ENCODE measurements around the gene AMPD3. TPM values are rescaled to one million over a fixed set of nuclear protein-coding genes. Genes with fewer than 3 reads are reported as not detected.

Gene AMPD3
- polyA plus RNA-seq, 12 donors: 2.8 to 16.4 (median 5.6) TPM; not detected in 1

- DNase-seq: no peak
These were observed 83.9 kb downstream of the AMPD3 start for GRCh38 chr11:10538924-10539323.

GRCh38 chr11:10539339-10539738, 84.3 kb downstream of the AMPD3 start:
- no peak for DNase-seq

- DNase-seq: no peak
These were observed 85.5 kb downstream of the AMPD3 start for GRCh38 chr11:10540546-10540914.

- peak; percentile 95 for DNase-seq
These were observed 86.0 kb downstream of the AMPD3 start, which contains the start of gene RNF141 for GRCh38 chr11:10540915-10541560. Gene RNF141, minus strand, starts transcription at chr11:10541187. Its CDS starts 7,029 bp downstream, at chr11:10534158.

- DNase-seq: no peak
These were observed 86.5 kb downstream of the AMPD3 start for GRCh38 chr11:10541561-10541930.

- DNase-seq: no peak
These were observed 87.7 kb downstream of the AMPD3 start for GRCh38 chr11:10542776-10543175.

- no peak for DNase-seq
These were observed 88.7 kb downstream of the AMPD3 start for GRCh38 chr11:10543782-10544181.

- no peak for DNase-seq
These were observed 89.7 kb downstream of the AMPD3 start for GRCh38 chr11:10544491-10545465.

GRCh38 chr11:10550503-10551289, 95.6 kb downstream of the AMPD3 start:
- DNase-seq: no peak

GRCh38 chr11:10551290-10551592, 96.2 kb downstream of the AMPD3 start:
- no peak for DNase-seq

GRCh38 chr11:10551845-10552352, 96.8 kb downstream of the AMPD3 start:
- no peak for DNase-seq

GRCh38 chr11:10556590-10556989, 101.5 kb downstream of the AMPD3 start:
- no peak for DNase-seq

Other genes with a start within 250 kb of the AMPD3 start
- gene SBF2, start 161.0 kb upstream of the AMPD3 start, polyA plus RNA-seq (ENCODE audit: insufficient read length in 12 of 12): 10 to 100 TPM in 11 of 12 donors, not detected in 1; 18.3 to 53.2 (median 25.3) TPM
- gene ADM, start 150.2 kb upstream of the AMPD3 start, polyA plus RNA-seq (ENCODE audit: insufficient read length in 12 of 12): 10 to 100 TPM in 7 of 12 donors, 1 to 10 TPM in 4, not detected in 1; 7.2 to 19.6 (median 11.1) TPM
- 10 to 100 TPM in 11 of 12 donors, not detected in 1; 19.4 to 33.5 (median 24.9) TPM for gene RNF141, start 85.9 kb downstream of the AMPD3 start, polyA plus RNA-seq (ENCODE audit: insufficient read length in 12 of 12)
- 100 to 1,000 TPM in 2 of 12 donors, 10 to 100 TPM in 9, not detected in 1; 43.4 to 111 (median 84.8) TPM for gene LYVE1, start 113.4 kb downstream of the AMPD3 start, polyA plus RNA-seq (ENCODE audit: insufficient read length in 12 of 12)
- gene IRAG1, start 238.5 kb downstream of the AMPD3 start, polyA plus RNA-seq (ENCODE audit: insufficient read length in 12 of 12): 1 to 10 TPM in 11 of 12 donors, not detected in 1; 3.6 to 7.2 (median 4.7) TPM